Measurements from ENCODE around the gene ZNF483.
"Not testable (repeated sequence)": the region's sequence is repeated elsewhere in the genome, so short reads cannot be mapped to it uniquely, and the experiment has no call there.

ZNF483 gene

GRCh38 chr9:111610845-111611244 is 85.9 kb downstream of the ZNF483 start:
- no peak for DNase-seq (ENCODE audit: low spot score)

- no peak for DNase-seq (ENCODE audit: low spot score)
These were observed 88.6 kb downstream of the ZNF483 start for GRCh38 chr9:111613436-111614040.

GRCh38 chr9:111615928-111616327 is 90.9 kb downstream of the ZNF483 start:
- no peak for DNase-seq (ENCODE audit: low spot score)

- not testable (repeated sequence) for DNase-seq (ENCODE audit: low spot score)
These were observed 92.4 kb downstream of the ZNF483 start for GRCh38 chr9:111617349-111617748.

GRCh38 chr9:111621895-111622480 is 97.0 kb downstream of the ZNF483 start:
- DNase-seq (ENCODE audit: low spot score), result no peak

GRCh38 chr9:111622626-111623025 is 97.6 kb downstream of the ZNF483 start:
- no peak for DNase-seq (ENCODE audit: low spot score)

All from cerebellar cortex (tissue), 1 donor.